Tibial artery (tissue), 4 donors: ENCODE measurements around the gene RPUSD4.

Source experiments
- DNase-seq, 2 donors: peaks; one replicate each; pipeline ENCODE4 v3.0.0-alpha.2; 2019
- H3K27ac ChIP-seq, 2 donors: fragments of 200-600 bp; sonication (generic) in 1 of 2; 1 replicate in 1 of 2; 2 replicates in 1 of 2; pipeline ENCODE4 v1.5.1; 2018 to 2019; ENCODE audit warnings: mild to moderate bottlenecking in 1 of 2
- H3K27me3 ChIP-seq, 2 donors: fragments of 200-600 bp; sonication (generic) in 1 of 2; one replicate each; pipeline versions ENCODE4 v1.5.1 to v1.6.0; 2016 to 2019
- H3K36me3 ChIP-seq, 3 donors: fragments of 200-600 bp; sonication (generic) in 2 of 3; one replicate each; pipeline ENCODE4 v1.5.1; 2016 to 2019; ENCODE audit warnings: mild to moderate bottlenecking in 2 of 3
- H3K4me1 ChIP-seq, 4 donors: fragments of 200-600 bp; sonication (generic) in 2 of 4; 1 replicate in 3 of 4; 2 replicates in 1 of 4; pipeline ENCODE4 v1.5.1; 2016 to 2019
- H3K4me3 ChIP-seq, 2 donors: fragments of 200-600 bp; sonication (generic) in 1 of 2; 1 replicate in 1 of 2; 2 replicates in 1 of 2; pipeline ENCODE4 v1.5.1; 2018 to 2019; ENCODE audit warnings: mild to moderate bottlenecking in 2 of 2
- H3K9me3 ChIP-seq, 3 donors: fragments of 200-600 bp; sonication (generic) in 1 of 3; one replicate each; pipeline ENCODE4 v1.5.1; 2016 to 2019
- CTCF ChIP-seq, 2 experiments: fragments of 200-600 bp in 1 of 2; fragments of 450-650 bp in 1 of 2; IDR thresholded peaks; one replicate each; pipeline ENCODE4 v1.5.1; 2017 to 2019; ENCODE audit warnings: antibody characterized with exemption in 2 of 2, mild to moderate bottlenecking in 1 of 2, moderate library complexity in 1 of 2
- intact Hi-C: fragments of 100-400 bp; cut with DNase I; formaldehyde crosslinking; loops from one replicate; pipeline ENCODE4 v1.15.0; 2023; ENCODE audit warnings: low total_unique reads

The RPUSD4 gene

GRCh38 chr11:126254819-126255218, 43.4 kb upstream of the RPUSD4 start:
- peaks cover 9 to 37% (median 10%) of the 10 kb centered on the region in 3 donors for H3K36me3 ChIP-seq
- intact Hi-C loops, result no loop called here

GRCh38 chr11:126253265-126253664, 41.8 kb upstream of the RPUSD4 start:
- Histone ChIP-seq H3K4me3 (no peak overlapping the region), H3K36me3 (peaks cover 9 to 37% (median 10%) of the 10 kb centered on the region in 3 donors), H3K4me1 (no peaks in the 10 kb centered on the region), H3K27ac (no peak overlapping the region), H3K27me3 (no peaks in the 10 kb centered on the region), H3K9me3 (no peaks in the 10 kb centered on the region)
- no peak for TF ChIP-seq CTCF (IDR thresholded peaks at IDR 0.05)
- intact Hi-C loops, result no loop called here
- DNase-seq, result no peak

More at GRCh38 chr11:126254819-126255218, 43.4 kb upstream of the RPUSD4 start:
- Histone ChIP-seq H3K4me1 (no peaks in the 10 kb centered on the region), H3K9me3 (no peaks in the 10 kb centered on the region), H3K4me3 (no peak overlapping the region), H3K27me3 (no peaks in the 10 kb centered on the region), H3K27ac (no peak overlapping the region)
- TF ChIP-seq CTCF (IDR thresholded peaks at IDR 0.05), result no peak
- no peak for DNase-seq

GRCh38 chr11:126246636-126247035, 35.2 kb upstream of the RPUSD4 start:
- TF ChIP-seq CTCF (IDR thresholded peaks at IDR 0.05), result no peak
- H3K36me3 ChIP-seq, result peaks cover 20 to 26% (median 22%) of the 10 kb centered on the region in 3 donors

GRCh38 chr11:126233391-126233790, 21.9 kb upstream of the RPUSD4 start:
- H3K27ac ChIP-seq, result no peak overlapping the region
- peaks cover 16 to 26% (median 16%) of the 10 kb centered on the region in 3 donors for H3K36me3 ChIP-seq
- H3K27me3 ChIP-seq, result no peaks in the 10 kb centered on the region
- H3K9me3 ChIP-seq, result no peaks in the 10 kb centered on the region
- no peak overlapping the region for H3K4me3 ChIP-seq
- no peaks in the 10 kb centered on the region for H3K4me1 ChIP-seq
- DNase-seq, result no peak
- intact Hi-C loops, result no loop called here
- TF ChIP-seq CTCF (IDR thresholded peaks at IDR 0.05), result no peak

More at GRCh38 chr11:126246636-126247035, 35.2 kb upstream of the RPUSD4 start:
- Histone ChIP-seq H3K4me1 (no peaks in the 10 kb centered on the region), H3K4me3 (no peak overlapping the region), H3K27ac (no peak overlapping the region), H3K9me3 (no peaks in the 10 kb centered on the region), H3K27me3 (no peaks in the 10 kb centered on the region)
- intact Hi-C loops, result no loop called here
- DNase-seq, result no peak

- Histone ChIP-seq H3K4me3 (no peak overlapping the region), H3K36me3 (peaks cover 9 to 20% (median 10%) of the 10 kb centered on the region in 3 donors), H3K27ac (no peak overlapping the region), H3K4me1 (no peaks in the 10 kb centered on the region), H3K9me3 (no peaks in the 10 kb centered on the region), H3K27me3 (no peaks in the 10 kb centered on the region)
- intact Hi-C loops, result no loop called here
- no peak for DNase-seq
- no peak for TF ChIP-seq CTCF (IDR thresholded peaks at IDR 0.05)
Observed at GRCh38 chr11:126232683-126233082, 21.2 kb upstream of the RPUSD4 start.
